MG63 (cell line): ENCODE data around the gene CLEC20A. TPM values are rescaled to one million over a fixed set of nuclear protein-coding genes. Genes with fewer than 3 reads are reported as not detected.

Experiments used
- DNase-seq: peaks from one replicate; pipeline ENCODE4 v3.0.0-alpha.2; 2020
- H3K27me3 ChIP-seq: fragments of 250-450 bp; sonication (Bioruptor Pico); 2 replicates; pipeline ENCODE4 v1.5.1; 2020; ENCODE audit warnings: mild to moderate bottlenecking, moderate library complexity
- H3K36me3 ChIP-seq: fragments of 250-450 bp; sonication (Bioruptor Pico); 2 replicates; pipeline ENCODE4 v1.5.1; 2020; ENCODE audit warnings: mild to moderate bottlenecking, moderate library complexity
- H3K4me3 ChIP-seq: fragments of 250-450 bp; sonication (Bioruptor Pico); 2 replicates; pipeline ENCODE4 v1.5.1; 2020; ENCODE audit warnings: mild to moderate bottlenecking, moderate library complexity
- H3K9me3 ChIP-seq: fragments of 250-450 bp; sonication (Bioruptor Pico); 2 replicates; pipeline ENCODE4 v1.5.1; 2020; ENCODE audit warnings: mild to moderate bottlenecking, moderate library complexity
- total RNA-seq: library from RNA; depleted of rRNA; stranded (reverse); fragments of >200 nt; shearing (Covaris generic); gene quantifications from 2 replicates; pipeline ENCODE4 v1.2.3, GENCODE V29; 2014; ENCODE audit warnings: low replicate concordance; rRNA removed

The CLEC20A gene
- total RNA-seq = not detected in 2 replicates

- H3K36me3 ChIP-seq = no peaks in the 10 kb centered on the region
- DNase-seq = no peak
- no peaks in the 10 kb centered on the region for H3K27me3 ChIP-seq
- H3K4me3 ChIP-seq = no peak within 1 kb of the TSS
- no peaks in the 10 kb centered on the region for H3K9me3 ChIP-seq
These were observed at the start of gene CLEC20A for GRCh38 chr1:178496410-178497135. TSS of gene CLEC20A (minus strand) at chr1:178496964. CDS start at chr1:178496939, 25 bp downstream.

- H3K4me3 ChIP-seq = no peak overlapping the region; the same call in 1 of the 2 replicates
- no peak for DNase-seq
- no peaks in the 10 kb centered on the region for H3K27me3 ChIP-seq
These were observed 47.8 kb upstream of the CLEC20A start for GRCh38 chr1:178544531-178544930.

GRCh38 chr1:178543290-178543607 is 46.5 kb upstream of the CLEC20A start:
- Histone ChIP-seq H3K36me3 (peaks cover 38% of the 10 kb centered on the region), H3K4me3 (peak overlapping the region; percentile 66), H3K27me3 (no peaks in the 10 kb centered on the region), H3K9me3 (no peaks in the 10 kb centered on the region)
- no peak for DNase-seq

More at GRCh38 chr1:178544531-178544930, 47.8 kb upstream of the CLEC20A start:
- H3K9me3 ChIP-seq = no peaks in the 10 kb centered on the region
- H3K36me3 ChIP-seq = peaks cover 51% of the 10 kb centered on the region

GRCh38 chr1:178542554-178543289 is 46.0 kb upstream of the CLEC20A start:
- Histone ChIP-seq H3K27me3 (no peaks in the 10 kb centered on the region), H3K9me3 (no peaks in the 10 kb centered on the region), H3K4me3 (peak overlapping the region; percentile 66), H3K36me3 (peaks cover 33% of the 10 kb centered on the region)
- DNase-seq = peak; percentile 98

- DNase-seq = peak; percentile 23
- H3K9me3 ChIP-seq = no peaks in the 10 kb centered on the region
- H3K27me3 ChIP-seq = no peaks in the 10 kb centered on the region
- H3K4me3 ChIP-seq = peak overlapping the region; percentile 66
- H3K36me3 ChIP-seq = peaks cover 26% of the 10 kb centered on the region
These were observed 45.2 kb upstream of the CLEC20A start for GRCh38 chr1:178541829-178542553.

GRCh38 chr1:178541379-178541778 is 44.6 kb upstream of the CLEC20A start:
- no peak for DNase-seq
- H3K27me3 ChIP-seq = no peaks in the 10 kb centered on the region
- no peak overlapping the region for H3K4me3 ChIP-seq
- H3K9me3 ChIP-seq = no peaks in the 10 kb centered on the region
- H3K36me3 ChIP-seq = peaks cover 21% of the 10 kb centered on the region

GRCh38 chr1:178540646-178541045 is 43.9 kb upstream of the CLEC20A start:
- no peaks in the 10 kb centered on the region for H3K9me3 ChIP-seq
- H3K36me3 ChIP-seq = peaks cover 14% of the 10 kb centered on the region
- DNase-seq = peak; percentile 92
- no peak overlapping the region for H3K4me3 ChIP-seq
- no peaks in the 10 kb centered on the region for H3K27me3 ChIP-seq

GRCh38 chr1:178540204-178540603 is 43.4 kb upstream of the CLEC20A start:
- Histone ChIP-seq H3K4me3 (no peak overlapping the region), H3K9me3 (no peaks in the 10 kb centered on the region), H3K27me3 (no peaks in the 10 kb centered on the region), H3K36me3 (peaks cover 10% of the 10 kb centered on the region)
- DNase-seq = no peak

- Histone ChIP-seq H3K36me3 (peaks cover under 1% of the 10 kb centered on the region; the same call in 1 of the 2 replicates), H3K9me3 (no peaks in the 10 kb centered on the region), H3K4me3 (no peak overlapping the region), H3K27me3 (no peaks in the 10 kb centered on the region)
- no peak for DNase-seq
These were observed 42.5 kb upstream of the CLEC20A start for GRCh38 chr1:178539291-178539690.

- H3K36me3 ChIP-seq = no peaks in the 10 kb centered on the region
- H3K9me3 ChIP-seq = no peaks in the 10 kb centered on the region
- DNase-seq = peak; percentile 84
- no peak overlapping the region for H3K4me3 ChIP-seq
- no peaks in the 10 kb centered on the region for H3K27me3 ChIP-seq
These were observed 41.6 kb upstream of the CLEC20A start for GRCh38 chr1:178538192-178538916.

GRCh38 chr1:178537382-178538090 is 40.8 kb upstream of the CLEC20A start:
- Histone ChIP-seq H3K27me3 (no peaks in the 10 kb centered on the region), H3K9me3 (no peaks in the 10 kb centered on the region), H3K36me3 (no peaks in the 10 kb centered on the region), H3K4me3 (no peak overlapping the region)
- no peak for DNase-seq

GRCh38 chr1:178536844-178537371 is 40.1 kb upstream of the CLEC20A start:
- Histone ChIP-seq H3K27me3 (no peaks in the 10 kb centered on the region), H3K9me3 (no peaks in the 10 kb centered on the region), H3K4me3 (no peak overlapping the region), H3K36me3 (no peaks in the 10 kb centered on the region)
- peak; percentile 99 for DNase-seq

GRCh38 chr1:178536329-178536728 is 39.6 kb upstream of the CLEC20A start:
- no peak overlapping the region for H3K4me3 ChIP-seq
- H3K36me3 ChIP-seq = no peaks in the 10 kb centered on the region
- DNase-seq = no peak
- H3K9me3 ChIP-seq = no peaks in the 10 kb centered on the region
- H3K27me3 ChIP-seq = no peaks in the 10 kb centered on the region

GRCh38 chr1:178534137-178534868 is 37.5 kb upstream of the CLEC20A start:
- no peaks in the 10 kb centered on the region for H3K27me3 ChIP-seq
- no peak overlapping the region for H3K4me3 ChIP-seq
- H3K36me3 ChIP-seq = no peaks in the 10 kb centered on the region
- DNase-seq = no peak
- H3K9me3 ChIP-seq = no peaks in the 10 kb centered on the region
